CD4-positive, alpha-beta T cell treated with Interferon gamma for 1 hour (primary cell): ENCODE results near the gene LYPD6.

Source experiments
- DNase-seq: peaks from one replicate; pipeline ENCODE4 v3.0.0-alpha.2; 2020

The LYPD6 gene

DNA sequence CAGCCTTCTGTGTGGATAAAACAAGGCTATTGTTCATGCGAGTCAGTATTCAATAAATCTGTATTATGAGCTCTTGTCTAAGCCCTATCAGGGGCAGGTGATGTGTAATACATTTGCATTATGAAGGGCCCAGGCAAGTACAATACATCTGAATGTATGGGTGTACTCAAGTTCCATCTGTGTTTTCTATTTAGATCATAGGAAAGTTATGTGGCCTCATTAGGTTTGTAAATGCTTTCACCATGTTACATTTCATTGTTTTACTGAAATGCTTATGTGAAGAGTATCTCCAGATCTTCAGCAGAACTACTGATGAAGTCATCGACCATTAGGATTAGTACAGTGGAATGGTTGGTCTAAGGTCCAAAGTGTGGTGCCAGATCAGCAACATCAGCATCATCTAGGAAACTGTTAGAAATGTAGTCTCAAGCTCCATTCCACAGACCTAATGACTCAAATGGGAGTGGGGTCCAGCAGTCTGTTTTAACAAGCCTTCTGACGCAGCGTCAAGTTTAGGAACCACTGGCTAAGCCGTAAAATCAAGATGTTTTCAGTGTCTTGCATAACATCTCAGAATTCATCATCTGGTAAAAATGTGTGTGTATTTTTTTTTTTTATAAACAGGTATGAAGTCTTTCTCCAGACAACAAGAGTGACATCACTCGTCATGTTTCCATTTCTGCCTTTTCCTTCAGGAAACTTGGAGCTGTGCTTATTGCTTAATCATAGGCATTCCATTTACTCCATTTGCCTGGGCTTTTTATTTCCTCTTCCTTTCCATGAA lies 80.5 kb downstream of the LYPD6 start:
- DNase-seq = no peak

- no peak for DNase-seq
These were observed 83.1 kb downstream of the LYPD6 start for GRCh38 chr2:149413487-149413886.

DNA sequence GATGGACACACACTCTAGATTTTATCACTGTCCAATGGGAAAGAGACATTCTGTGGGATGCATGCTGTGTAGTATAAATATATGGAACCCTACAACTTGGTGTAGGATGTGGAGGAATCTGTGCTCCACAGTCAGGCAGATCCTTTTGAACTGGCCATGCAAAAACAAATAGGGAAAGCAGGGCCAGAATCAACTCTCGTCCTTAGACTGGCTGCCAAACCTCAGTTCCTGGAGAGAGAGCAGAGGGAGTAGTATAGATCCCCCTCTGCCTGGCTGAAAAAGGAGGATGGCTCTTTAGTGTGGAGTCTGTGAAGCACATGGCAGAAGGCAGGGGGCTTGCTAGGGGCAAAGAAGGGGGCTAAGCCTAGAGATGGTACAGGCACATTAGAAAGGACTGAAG lies 84.7 kb downstream of the LYPD6 start:
- no peak for DNase-seq

DNA sequence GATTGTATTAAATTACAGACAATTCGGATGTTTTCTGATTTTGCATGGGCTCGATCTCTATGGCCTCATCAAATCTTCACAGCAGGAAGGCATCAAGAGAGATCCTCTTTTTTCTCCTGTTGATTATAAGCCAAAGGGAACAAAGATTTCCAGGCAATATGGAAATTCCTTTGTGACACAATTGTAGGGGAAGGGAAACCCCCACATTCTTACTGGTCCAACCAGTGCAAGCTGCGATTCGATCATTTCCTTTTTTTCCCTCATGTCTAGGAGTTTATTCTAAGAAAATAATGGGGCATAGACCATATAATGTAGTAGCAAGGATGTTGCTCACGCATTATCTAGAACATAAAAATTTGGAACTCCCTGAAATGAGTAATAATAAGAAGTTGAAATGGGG lies 87.7 kb downstream of the LYPD6 start:
- no peak for DNase-seq

DNA sequence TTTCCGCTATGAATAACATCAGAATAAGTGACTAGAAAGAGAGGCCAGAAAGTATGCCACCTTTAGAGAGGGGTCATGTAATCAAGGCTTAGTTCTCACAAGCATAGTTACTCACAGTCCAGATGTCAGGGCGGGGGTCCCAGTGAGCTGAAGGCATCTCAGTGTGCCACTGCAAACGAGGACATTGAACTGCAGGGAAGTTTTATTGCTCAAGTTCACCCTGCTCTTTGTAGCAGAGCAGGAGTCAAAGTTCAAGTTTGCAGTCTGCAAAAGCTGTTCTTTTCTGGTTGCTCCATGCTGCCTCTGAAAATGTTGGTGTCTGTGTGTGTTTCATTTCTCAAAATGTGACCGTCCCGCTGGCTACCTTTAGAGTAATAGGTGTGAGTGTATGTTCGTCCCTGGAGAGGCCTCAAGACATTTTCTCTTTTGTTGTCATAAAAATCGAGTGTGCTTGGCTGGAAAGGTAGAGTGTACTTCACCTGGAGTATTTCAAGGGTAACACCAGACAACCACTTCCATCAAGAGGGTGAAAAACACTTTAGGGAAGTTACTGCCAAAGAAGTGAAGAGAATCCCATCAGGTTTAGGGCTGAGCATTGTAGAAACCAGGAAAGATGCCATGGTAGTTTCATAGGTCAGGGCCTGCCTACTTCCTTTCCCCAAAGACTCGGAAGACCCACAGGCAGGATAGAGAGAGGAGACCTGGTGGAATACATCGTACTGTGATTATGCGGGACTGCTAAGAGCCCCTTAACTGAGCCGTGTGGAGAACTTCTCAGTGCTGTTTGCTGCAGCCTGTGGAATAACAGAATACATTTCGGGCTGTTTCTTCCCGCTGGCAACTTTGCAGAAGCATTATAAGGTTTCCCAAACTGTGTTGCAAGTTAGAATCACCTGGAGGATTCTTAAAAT lies 89.9 kb downstream of the LYPD6 start:
- DNase-seq = no peak

DNA sequence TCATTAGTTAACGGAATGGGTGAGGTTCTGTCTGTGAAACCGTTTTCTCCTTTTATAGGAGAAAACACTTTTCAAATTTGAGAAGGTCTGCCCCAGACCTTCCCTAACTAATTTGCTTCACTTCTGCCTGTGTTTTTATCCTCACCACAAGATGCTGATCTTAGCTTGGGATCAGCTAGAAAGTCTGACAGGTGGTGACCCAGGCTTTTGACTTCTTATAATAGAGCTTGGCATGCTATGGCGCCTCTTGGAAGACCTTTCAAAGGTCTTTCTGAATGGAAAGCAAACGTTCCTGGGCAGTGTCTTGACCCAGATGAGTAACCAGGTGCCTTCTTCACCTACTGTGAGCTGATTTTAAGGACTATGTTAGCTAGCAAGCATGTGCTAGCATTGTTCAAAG lies 91.4 kb downstream of the LYPD6 start:
- DNase-seq = no peak

DNA sequence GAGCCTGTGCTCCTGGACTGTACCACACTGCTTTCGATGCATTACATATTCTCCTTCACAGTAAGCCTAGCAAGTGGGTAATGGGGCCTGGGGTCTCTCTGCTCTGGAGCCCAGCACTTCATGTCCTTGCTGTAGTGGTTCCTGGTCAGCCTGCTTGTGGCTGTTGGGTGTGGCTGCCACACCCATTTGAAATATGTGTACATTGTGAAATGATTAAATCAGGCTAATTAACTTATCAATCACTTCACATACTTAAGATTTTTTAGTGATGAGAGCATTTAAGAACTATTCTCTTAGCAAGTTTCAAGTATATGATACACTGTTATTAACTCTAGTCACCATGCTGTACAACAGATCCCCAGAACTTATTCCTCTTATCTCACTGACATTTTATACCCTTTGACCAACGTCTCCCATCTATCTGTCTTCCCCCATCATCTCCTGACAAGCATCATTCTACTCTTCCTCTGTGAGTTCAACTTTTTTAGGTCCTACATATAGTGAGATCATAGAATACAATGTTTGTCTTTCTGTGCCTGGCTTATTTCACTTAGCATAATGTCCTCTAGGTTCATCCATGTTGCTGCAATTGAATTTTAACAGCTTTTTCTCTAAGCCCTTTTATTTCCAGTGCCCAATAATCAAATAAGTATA lies 92.1 kb downstream of the LYPD6 start:
- no peak for DNase-seq

- no peak for DNase-seq
These were observed 92.6 kb downstream of the LYPD6 start for GRCh38 chr2:149422991-149423338.

DNA sequence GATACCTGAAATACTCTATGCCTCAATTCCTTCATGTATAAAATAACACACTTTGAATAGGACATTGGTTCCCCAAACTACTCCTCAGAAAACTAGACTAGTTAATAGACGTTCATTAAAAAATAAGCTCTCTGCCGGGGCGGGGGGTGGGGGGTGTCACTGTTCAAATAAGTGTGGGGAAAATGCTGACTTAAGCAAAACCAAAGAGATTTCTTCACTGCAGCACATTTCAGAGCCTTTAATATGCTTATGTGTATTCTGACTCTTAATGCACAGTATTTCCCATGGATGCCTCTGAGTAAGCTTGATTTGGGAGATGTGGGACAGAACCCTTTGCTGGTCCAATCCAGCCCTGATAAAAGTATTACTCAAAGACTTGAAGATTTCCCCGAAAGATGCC lies 93.2 kb downstream of the LYPD6 start:
- DNase-seq = no peak

- no peak for DNase-seq
These were observed 97.0 kb downstream of the LYPD6 start for GRCh38 chr2:149427387-149427786.

DNA sequence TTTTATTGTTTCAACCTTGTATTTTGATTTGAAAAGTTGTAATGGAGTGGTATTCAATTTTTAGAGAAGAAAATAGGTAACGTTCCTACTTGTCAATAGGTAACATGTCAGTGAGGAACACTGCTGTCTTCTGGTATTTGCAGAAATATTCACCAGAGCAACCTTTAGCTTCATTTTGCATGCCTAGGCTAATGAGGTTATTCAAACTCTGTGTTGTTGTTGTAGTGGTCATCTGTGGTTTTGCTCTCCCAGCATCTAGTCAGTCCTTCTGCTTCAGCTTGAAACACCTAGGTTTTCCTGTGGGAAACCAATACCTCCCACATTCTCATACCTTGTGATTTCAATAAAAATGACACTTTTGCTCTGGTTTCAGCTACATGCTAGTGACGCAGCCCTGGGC lies 98.4 kb downstream of the LYPD6 start:
- DNase-seq = no peak

DNA sequence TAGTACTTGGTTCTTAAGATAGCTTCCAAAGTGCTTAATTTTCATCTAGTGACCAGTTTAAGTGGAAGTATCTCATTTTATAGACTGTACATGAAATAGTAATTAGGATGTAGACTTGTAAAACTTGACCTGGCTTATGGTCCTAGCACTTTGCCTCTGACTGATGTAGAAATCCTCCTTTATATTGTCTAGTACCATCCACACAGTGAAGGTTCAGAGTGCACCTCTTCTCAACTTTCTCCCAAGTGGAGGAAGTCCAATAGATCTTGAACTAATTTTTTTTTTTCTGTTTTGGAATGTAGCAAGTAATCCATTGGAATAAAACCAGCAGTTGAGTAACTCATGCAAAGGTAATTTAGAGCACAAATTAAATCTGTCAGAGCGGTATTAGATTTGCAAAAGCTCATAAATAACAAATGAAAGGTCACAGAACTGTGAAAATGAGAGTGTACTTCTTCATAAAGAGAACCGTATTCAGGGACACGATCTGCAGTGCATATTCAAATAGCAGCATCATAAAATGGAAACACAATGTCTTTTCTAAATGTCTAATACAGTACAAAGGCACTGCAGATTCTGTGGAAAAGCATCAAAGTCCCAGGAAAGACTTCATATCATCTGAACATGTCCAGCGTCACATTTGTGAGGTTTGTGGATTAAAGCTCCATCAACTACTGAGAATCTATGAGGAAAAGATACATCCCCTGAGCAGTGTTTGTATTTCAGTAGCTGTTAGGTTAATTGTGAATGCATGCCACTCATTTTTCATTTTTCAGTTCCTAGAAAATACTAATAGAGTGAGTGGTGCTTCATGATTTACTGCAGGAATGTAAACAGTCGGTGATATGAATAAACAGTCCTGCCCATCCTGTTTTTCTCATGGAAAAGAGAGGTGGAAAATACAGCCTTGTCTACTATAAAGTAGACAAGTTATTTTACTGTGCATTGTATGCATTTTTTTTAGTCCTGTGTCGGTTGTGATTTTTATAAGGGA lies 100.7 kb downstream of the LYPD6 start:
- no peak for DNase-seq

GRCh38 chr2:149438330-149438960 lies 108.1 kb downstream of the LYPD6 start:
- no peak for DNase-seq

DNA sequence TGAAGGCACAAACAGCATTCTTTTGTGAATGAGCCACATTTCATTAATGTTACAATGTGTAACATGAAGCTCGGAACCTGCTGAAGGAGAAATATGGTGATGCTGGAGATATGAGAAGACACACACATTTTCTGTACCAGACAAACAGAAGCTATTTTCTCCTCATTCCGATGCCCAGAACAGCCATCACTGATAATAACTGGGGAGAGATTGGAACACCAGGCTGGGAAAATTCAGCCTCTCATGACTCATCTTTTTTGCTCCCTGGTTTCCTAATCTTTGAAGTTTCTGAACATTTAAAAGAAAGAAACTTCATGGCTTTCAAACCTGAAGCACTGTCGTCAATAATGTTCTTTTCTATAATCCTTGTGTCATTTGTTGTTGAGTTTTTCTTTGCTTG lies 110.9 kb downstream of the LYPD6 start:
- no peak for DNase-seq

- DNase-seq = no peak
These were observed 112.0 kb downstream of the LYPD6 start for GRCh38 chr2:149442346-149442745.

DNA sequence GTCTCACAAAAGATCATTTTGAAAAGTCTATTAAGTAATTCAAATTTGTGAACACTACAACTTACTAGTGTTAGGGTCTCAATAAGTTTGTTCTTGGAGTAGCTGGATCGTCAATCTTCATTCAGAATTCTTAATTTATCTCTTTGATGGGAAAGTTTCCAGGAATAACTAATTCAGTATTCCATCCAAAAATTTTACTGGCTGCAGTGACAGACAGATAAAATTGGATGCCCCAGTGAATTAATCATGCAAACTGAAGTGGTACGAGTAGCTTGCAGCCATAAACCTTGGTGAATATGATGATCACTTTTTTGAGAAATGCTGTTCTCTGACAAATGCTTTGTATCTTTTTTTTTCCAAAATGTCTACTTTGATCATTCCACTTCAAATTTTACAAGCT lies 112.8 kb downstream of the LYPD6 start:
- no peak for DNase-seq

GRCh38 chr2:149446748-149447147 lies 116.4 kb downstream of the LYPD6 start:
- DNase-seq = no peak

DNA sequence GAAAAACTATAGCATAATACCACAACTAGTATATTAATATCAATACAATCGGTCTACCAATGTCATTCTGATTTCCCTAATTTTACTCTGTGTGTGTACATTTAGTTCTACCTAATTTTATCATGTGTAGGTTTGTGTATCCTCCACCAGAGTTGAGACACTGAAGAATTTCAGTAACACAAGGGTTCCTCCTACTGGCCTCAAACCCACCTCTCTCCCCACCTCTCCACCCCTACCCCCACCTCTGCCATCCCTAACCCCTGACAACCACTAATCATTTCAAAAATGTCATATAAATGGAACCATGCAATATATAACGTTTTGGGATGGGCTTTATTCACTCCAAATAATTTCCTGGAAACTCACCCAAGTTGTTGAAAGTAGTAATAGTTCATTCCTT lies 117.9 kb downstream of the LYPD6 start:
- no peak for DNase-seq

DNA sequence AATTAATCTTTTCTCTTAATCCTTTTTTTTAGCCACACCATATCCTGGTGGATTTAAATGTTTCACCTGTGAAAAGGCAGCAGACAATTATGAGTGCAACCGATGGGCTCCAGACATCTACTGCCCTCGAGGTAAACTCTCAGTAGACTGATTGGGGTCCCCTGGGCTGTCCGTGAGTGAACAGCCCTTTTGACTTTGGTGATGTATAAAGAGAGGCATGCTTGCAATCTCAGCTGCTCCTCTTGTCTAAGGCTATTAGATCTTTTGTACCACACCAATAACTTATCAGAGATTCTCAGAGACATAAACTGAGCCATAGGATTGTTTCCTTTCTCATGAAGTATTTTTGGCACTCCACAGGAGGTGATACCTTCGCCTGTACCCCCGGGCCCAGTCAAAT lies 118.6 kb downstream of the LYPD6 start:
- no peak for DNase-seq

DNA sequence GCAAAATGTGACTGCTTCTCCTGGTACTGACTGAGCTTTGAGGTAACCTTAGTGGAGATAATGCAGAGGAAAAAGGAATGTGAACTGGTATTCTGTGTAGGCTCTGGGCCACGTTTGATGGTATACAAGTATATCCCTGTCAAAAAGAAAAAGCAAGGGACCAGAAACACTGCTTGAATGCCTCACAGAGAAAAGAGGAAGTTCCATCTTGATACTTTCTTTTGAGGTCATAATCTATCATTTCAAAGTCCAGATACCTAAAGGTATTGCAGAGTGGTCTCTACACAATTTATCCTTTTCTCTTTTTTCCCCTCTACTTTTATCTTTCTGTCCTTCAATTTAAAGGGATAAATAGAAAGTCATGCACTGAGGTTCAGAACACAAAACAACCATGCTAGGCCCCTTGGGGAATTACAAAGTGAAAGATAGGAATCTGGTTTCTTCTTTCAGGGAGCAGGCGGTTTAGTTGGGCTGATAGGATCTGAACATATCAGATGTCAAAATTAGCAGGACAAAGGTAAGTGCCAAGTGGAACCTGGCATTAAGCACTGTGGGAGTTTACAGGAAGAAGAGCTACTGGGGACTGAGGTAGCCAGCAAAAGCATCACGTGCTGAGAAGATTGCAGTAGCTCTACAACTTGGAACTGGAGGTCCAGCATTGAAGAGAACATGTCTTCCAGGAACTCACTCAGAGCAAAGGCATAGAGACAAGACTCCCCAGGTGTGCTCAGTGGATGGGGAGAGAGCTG lies 121.2 kb downstream of the LYPD6 start:
- DNase-seq = no peak

DNA sequence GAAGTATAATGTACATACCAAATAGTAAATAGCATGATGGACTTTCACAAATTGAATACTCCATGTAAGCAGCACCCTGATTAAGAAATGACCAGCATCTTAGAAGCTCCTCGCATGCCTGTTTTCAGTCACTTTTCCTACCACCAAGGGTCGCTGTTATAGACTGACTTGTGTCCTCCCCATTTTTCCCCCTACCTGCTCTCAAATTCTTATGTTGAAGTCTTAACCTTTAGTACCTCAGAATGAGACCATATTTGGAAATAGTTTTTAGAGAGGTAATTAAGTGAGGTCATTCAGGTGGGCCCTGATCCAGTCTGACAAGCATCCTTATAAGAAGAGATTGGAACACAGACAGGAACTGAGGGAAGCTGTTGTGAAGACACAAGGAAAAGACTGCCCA lies 125.9 kb downstream of the LYPD6 start:
- no peak for DNase-seq
